GM21423 (cell line): ENCODE data around the gene SDR42E2.
A peak's percentile ranks its signal among the peaks of the same experiment; 100 is the strongest.
"Not testable (repeated sequence)": the region's sequence is repeated elsewhere in the genome, so short reads cannot be mapped to it uniquely, and the experiment has no call there.

ENCODE experiments used
- ATAC-seq: cut with Tn5 transposase; IDR thresholded peaks from one replicate; pipeline ENCODE4 v1.9.1; 2021; ENCODE audit warnings: mild to moderate bottlenecking, moderate library complexity; ENCODE audit not compliant: unreplicated experiment

Gene SDR42E2

DNA sequence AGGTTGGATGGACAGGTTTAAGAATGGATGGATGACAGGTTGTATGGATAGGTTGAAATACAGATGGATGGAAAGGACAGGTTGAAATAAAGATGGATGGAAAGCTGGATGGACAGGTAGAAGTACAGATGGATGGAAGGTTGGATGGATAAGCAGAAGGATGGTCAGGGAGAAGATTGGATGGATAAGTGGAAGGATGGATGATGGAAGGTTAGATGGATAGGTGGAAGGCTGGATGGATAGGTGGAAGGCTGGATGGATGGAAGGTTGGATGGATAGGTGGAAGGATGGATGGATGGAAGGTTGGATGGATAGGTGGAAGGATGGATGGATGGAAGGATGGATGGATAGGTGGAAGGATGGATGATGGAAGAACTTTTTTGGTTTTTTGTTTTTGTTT, 905 bp upstream of the SDR42E2 start:
- ATAC-seq = no peak

DNA sequence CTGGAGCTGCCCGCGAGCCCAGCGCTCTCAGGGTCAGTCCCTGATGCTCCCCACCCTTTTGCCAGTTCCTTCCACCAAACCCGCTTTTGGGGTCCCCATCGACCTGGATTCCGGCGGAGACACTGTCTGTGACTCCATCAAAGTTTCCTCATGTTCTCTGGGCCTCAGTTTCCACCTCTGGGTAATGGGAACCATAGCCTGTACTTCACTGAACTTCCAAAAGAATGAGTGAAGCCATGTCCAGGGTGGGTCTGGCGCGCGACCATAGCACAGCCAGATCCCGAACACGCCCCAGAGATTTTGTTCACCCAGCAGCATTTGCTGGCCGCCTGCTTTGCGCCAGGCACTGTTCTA, 327 bp downstream of the SDR42E2 start:
- no peak for ATAC-seq

DNA sequence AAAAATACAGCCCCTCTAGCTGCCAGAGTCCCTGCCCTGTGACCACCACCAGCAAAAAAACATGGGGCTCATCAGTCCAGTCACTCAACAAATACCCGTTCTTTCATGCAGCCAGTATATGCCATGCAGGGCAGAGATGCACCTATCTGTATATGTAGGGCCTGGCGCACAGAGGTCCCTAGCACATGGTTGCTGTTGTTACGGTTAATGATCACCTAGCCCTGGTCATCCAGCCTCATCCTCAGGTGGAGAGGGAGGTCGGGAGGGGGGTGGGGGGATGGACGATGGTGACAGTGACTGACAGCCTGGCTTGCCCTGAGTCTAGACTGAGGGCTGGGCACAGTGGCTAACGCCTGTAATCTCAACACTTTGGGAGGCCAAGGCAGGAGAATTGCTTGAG, 1.5 kb downstream of the SDR42E2 start:
- ATAC-seq = no peak

GRCh38 chr16:22164482-22164881, 2.2 kb downstream of the SDR42E2 start:
- no peak for ATAC-seq

DNA sequence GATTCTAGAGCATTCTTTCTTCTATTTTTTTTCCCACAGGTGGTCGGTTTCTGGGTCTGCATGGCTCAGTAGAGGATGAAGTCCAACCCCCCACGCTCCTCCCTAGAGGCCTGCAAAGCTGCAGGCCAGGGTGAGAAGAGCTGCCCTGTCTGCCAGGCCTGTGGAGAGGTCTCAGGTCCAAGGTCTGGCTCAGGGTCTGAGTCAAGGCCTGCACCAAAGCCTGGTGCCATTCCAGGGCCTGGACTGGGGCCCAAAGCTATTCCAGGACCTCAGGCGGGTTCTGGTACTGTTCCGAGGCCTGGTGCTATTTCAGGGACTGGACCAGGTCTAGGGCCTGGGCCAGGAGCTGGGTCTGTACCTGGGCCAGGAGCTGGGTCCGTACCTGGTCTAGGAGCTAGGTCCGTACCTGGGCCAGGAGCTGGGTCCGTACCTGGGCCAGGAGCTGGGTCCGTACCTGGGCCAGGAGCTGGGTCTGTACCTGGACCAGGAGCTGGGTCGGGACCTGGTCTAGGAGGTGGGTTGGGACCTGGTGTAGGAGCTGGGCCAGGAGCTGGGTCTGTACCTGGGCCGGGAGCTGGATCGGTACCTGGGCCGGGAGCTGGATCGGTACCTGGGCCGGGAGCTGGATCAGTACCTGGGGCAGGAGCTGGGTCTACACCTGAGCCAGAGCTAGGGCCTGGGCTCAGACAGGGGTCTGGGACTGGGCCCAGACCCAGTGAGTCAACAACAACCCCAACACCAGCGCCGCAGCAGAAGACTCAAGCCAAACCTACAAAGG, 3.4 kb downstream of the SDR42E2 start:
- no peak for ATAC-seq

DNA sequence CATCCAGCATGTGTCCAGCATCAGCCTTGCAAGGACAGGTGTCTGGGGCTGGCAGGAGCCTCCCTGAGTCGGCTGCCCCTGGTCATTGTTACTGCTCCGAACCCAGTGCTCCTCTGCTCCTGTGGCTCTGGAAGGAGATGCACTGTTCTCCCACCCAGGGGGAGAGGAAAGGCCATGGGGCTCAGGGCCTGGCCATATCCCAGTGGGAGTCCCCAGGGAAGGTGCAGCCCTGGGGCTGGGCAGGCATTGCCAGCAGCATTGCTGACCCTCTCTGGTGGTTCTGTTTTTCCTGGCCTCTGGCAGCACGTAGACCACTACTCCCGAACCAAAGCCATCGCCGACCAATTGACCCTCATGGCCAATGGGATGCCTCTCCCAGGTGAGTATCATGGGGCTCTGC, 9.6 kb downstream of the SDR42E2 start:
- no peak for ATAC-seq

GRCh38 chr16:22172642-22173041, 10.3 kb downstream of the SDR42E2 start:
- not testable (repeated sequence) for ATAC-seq

GRCh38 chr16:22174642-22175041, 12.3 kb downstream of the SDR42E2 start:
- no peak for ATAC-seq

DNA sequence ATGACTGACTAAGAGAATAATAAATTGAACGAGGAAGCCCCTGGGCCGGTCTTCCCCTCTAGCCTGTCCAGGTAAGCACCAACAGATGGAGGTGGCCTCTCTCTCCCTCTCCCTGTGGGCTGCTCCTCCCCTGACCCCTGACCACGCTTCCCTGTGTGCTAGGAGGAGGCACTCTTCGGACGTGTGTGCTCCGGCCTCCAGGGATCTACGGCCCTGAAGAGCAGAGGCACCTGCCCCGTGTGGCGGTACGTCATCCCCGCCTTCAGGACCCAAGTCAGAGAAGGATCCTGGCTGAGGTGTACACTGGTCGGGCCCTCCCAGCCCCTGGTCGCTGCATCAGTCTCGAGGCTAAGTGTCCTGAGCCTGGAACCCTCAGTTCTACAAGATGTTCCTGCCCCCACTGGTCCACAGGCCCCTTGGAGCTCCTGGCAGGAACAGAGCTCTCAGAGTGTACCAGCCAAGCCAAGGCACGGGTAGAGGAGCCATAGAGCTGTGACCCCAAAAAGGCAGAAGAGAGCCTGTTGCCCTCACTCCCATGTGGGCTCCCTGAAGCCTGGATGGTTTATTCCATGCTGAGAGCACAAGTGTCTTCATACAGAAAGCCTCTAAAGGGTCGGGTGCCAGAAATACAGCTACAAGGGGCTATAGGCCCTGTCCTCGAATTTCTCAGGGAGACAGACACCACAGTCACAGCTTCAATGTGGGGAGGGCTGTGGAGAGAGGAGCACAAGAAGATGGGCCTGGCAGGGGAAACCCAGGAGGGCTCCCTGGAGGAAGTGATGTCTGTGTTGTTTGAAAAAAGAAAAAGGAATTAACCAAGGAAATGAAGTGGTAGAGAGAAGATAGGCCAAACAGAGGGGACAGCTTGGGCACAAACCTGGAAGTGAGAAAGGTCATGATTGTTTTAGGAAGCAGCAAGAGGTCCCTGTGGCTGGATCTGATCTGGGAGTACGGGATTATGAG, 15.9 kb downstream of the SDR42E2 start:
- ATAC-seq = no peak

GRCh38 chr16:22181426-22181825, 19.1 kb downstream of the SDR42E2 start:
- no peak for ATAC-seq

DNA sequence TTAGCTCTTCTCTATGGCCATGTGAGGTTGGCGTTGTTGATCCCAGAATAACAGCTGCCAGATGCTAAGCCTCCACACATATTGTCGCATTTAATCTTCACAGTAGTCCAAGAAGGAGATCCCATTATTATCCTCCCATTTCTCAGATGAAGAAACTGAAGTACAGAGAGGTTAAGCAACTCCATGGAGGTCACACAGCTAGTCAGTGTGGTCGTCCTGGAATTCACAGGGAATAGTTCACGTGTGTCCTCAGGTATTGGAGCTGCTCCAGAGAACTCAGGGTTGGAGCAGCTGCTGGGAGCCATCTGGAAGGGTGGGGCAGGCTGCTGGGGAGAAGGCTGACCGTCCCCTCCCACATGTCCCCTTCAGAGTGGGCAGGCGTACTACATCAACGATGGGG, 19.5 kb downstream of the SDR42E2 start:
- ATAC-seq = no peak

- no peak for ATAC-seq
Observed at GRCh38 chr16:22183335-22183734, 21.0 kb downstream of the SDR42E2 start.

DNA sequence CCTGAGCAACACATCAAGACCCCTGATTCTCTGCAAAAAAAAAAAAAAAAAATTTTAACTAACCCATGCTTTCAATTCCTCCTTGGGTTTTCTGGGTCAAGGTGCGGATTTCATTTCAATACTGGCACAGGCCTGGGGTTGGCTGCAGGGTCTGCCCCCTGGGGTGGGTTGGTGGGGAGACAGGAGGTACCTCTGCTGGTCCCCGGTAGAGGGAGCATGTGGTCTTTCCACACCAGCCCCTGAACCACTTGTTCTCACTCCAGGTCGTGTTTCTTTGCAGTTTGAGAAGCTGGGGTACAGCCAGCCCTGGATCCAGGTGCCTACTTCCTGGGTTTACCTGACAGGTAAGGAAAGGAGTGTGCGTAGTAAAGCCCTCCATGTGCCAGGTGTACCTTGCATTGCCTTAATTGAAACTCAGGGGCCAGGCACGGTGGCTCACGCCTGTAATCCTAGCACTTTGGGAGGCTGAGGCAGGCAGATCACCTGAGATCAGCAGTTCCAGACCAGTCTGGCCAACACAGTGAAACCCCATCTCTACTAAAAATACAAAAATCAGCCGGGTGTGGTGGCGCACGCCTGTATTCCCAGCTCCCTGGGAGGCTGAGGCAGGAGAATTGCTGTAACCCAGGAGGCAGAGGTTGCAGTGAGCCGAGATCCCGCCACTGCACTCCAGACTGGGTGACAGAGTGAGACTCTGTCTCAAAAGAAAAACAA, 21.8 kb downstream of the SDR42E2 start:
- no peak for ATAC-seq

DNA sequence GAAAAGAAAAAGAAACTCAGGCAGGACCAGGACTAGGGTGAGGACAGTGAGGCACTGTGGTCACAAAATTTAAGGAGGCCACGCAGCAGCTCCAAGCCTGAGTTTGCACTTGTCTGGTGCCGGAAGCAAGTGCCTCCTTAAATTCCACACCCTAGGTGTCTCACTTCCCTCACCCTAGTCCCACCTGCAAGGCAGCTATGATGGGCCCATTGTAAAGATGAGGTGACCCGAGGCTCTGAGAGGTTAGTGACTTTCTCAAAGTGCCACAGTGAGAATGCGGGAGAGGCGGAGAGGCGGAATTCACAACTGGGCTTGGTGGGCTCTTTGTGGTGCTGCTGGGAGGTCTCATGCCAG, 22.3 kb downstream of the SDR42E2 start:
- no peak for ATAC-seq

DNA sequence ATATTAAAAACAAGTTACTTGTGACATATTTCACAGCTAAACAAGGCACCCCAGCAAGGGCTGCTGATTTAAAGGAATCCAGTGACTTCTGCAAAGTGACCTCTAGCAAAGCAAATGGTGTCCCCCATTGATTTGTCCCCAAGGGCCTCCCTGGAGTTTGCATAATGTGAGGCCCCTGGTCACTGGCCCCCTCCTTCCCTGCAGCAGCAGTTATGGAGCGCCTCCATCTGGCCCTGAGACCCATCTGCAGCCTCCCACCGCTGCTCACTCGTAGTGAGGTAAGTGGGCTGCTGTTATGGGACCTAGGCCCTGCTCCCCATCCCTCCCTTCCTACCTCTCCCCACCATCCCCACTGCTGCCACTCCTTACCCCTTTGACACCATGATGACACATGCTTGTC, 24.2 kb downstream of the SDR42E2 start:
- ATAC-seq = no peak

DNA sequence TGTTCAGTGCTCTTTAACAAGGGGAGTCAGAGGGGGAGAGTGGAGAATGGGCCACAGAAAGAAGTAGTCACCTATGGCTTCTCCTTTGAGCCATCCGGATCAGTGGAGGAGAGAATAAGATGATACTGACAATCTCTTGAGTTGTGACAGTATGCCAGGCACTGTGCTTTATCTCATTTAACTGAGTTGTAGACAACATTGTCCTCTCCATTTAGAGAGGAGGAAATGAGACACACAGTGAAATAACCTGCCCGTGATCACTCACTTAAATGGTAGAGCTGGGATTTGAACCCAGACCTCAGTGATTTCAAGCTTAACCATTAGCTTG, 25.9 kb downstream of the SDR42E2 start:
- ATAC-seq = no peak

DNA sequence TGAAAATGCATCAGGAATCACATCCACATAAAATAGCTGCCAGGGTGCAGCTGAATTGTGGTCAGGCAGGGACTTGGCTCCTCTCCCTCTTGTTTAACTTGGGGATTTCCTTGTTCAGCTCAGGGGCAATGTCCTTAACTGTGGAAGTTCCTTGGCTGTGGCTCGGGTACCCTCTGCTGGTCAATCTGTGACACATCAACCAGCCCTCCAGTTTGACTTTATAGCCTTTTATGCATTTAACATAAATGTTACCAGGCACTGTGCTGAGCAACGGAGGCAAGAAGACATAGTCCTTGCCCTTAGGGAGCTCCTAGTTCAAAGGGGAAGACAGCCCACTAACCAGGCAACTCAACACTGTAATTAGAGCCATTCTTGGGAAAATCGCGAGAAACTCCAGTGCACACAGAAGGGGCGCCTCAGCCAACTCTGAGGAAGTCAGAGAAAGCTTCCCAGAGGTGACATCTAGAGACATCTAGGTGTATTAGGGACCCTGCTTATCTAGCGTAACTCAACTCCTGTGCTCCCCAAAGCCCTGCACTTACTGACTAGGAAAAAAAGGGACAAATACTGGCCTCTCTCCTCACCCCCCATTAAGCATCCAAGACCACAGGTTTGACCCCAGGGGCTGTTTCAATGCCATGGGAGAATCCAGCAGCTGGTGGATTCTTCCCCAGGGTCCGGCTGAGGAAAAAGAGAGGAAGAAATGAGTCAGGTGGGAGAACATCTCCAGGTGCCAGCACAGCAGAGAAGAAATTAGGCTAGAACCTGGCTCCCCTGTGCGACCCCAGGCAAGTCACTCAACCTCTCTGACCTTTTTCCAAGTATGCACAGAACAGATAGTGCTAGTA, 26.5 kb downstream of the SDR42E2 start:
- ATAC-seq = no peak

- no peak for ATAC-seq
Observed at GRCh38 chr16:22189473-22190080, 27.3 kb downstream of the SDR42E2 start.

- peak; percentile 59 for ATAC-seq
Observed at GRCh38 chr16:22190081-22190775, 27.9 kb downstream of the SDR42E2 start.
